ENCODE results near the gene MRC2. TPM values are rescaled to one million over a fixed set of nuclear protein-coding genes. Genes with fewer than 3 reads are reported as not detected.

Gene MRC2
- total RNA-seq, 1 experiment from 2014 or later, result 10.7 TPM

- no TSS peak for BruUV-seq (replicated peaks)
- no peaks in the 10 kb centered on the region for H3K9me3 ChIP-seq (ENCODE audit: control insufficient read depth in 1 of 2, insufficient read depth in 1 of 2, low read depth in 1 of 2, low read length in 2 of 2)
- H3K4me3 ChIP-seq (replicated peaks in 1 of 2; ENCODE audit: low read depth in 1 of 2, low read length in 2 of 2), result no peak overlapping the region
- TF ChIP-seq, protein P1, sequence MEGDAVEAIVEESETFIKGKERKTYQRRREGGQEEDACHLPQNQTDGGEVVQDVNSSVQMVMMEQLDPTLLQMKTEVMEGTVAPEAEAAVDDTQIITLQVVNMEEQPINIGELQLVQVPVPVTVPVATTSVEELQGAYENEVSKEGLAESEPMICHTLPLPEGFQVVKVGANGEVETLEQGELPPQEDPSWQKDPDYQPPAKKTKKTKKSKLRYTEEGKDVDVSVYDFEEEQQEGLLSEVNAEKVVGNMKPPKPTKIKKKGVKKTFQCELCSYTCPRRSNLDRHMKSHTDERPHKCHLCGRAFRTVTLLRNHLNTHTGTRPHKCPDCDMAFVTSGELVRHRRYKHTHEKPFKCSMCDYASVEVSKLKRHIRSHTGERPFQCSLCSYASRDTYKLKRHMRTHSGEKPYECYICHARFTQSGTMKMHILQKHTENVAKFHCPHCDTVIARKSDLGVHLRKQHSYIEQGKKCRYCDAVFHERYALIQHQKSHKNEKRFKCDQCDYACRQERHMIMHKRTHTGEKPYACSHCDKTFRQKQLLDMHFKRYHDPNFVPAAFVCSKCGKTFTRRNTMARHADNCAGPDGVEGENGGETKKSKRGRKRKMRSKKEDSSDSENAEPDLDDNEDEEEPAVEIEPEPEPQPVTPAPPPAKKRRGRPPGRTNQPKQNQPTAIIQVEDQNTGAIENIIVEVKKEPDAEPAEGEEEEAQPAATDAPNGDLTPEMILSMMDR (IDR thresholded peaks at IDR 0.05 in 2 of 3, conservative IDR thresholded peaks at IDR 0.05 in 1 of 3; ENCODE audit: borderline replicate concordance in 1 of 3, insufficient read depth in 1 of 3, low read depth in 2 of 3, low read length in 2 of 3), result peak; percentile 29 to 75 (median 69); a peak in 4 of 6 replicates
- TF ChIP-seq MAX (IDR thresholded peaks at IDR 0.05) (no peak), YY1 (IDR thresholded peaks at IDR 0.05; ENCODE audit: extremely low read depth, insufficient replicate concordance, low read depth, low read length) (peak; percentile 36), RAD21 (IDR thresholded peaks at IDR 0.05; ENCODE audit: low read depth) (peak; percentile 45)
- no peak overlapping the region for H3K27ac ChIP-seq (ENCODE audit: low read depth, low read length)
- RAD21 ChIA-PET (ENCODE audit: low non-redundant PET in 1 of 2, low total read pairs in 2 of 2, uncharacterized antibody in 2 of 2, unreplicated experiment in 2 of 2), result interaction anchor here in 1 of 2 experiments (0.7 to 0.9 kb wide), 2 partner anchors 39 to 47 kb away, joined by 3 to 4 read pairs; no protein-coding TSS in a partner anchor
- CTCF ChIA-PET, result interaction anchor here (1.0 to 2.0 kb wide), 5 partner anchors 10 to 687 kb away, joined by 3 to 13 read pairs (median 4); no protein-coding TSS in a partner anchor
- ATAC-seq, result peak; percentile 89
- no peaks in the 10 kb centered on the region for H4K20me1 ChIP-seq (ENCODE audit: insufficient read depth)
- peaks cover 10 to 34% of the 10 kb centered on the region in 2 experiments; a peak in 3 of 4 replicates for H3K4me1 ChIP-seq (ENCODE audit: control insufficient read depth in 1 of 2, insufficient read depth in 2 of 2, low read length in 2 of 2)
- peak overlapping the region; percentile 75 for H2AFZ ChIP-seq (ENCODE audit: low read depth, low read length, poor library complexity, severe bottlenecking)
- peak overlapping the region; percentile 50 for H3K4me2 ChIP-seq (ENCODE audit: low read length)
- H3K9ac ChIP-seq (ENCODE audit: low read length), result no peak overlapping the region
- intact Hi-C loops (cut with micrococcal nuclease), result no loop called here
- POLR2A ChIA-PET, result interaction anchor here (0.6 to 0.9 kb wide), 2 partner anchors 13 to 14 kb away, joined by 3 read pairs; no protein-coding TSS in a partner anchor
- H3K27me3 ChIP-seq (ENCODE audit: insufficient read depth, low read length), result no peaks in the 10 kb centered on the region
- no peaks in the 10 kb centered on the region for H3K36me3 ChIP-seq (ENCODE audit: control insufficient read depth in 1 of 2, insufficient read depth in 2 of 2, low read length in 2 of 2)
- DNase-seq (ENCODE audit: low read depth, low spot score), result no peak
- no peaks in the 10 kb centered on the region for H3K79me2 ChIP-seq (ENCODE audit: insufficient read depth, low read length)
- H3K9me2 ChIP-seq (ENCODE audit: insufficient read depth), result no peaks in the 10 kb centered on the region
These were observed 92.8 kb downstream of the MRC2 start for GRCh38 chr17:62720126-62720850.

GRCh38 chr17:62722625-62723024 lies 95.2 kb downstream of the MRC2 start:
- RAD21 ChIA-PET (ENCODE audit: low non-redundant PET in 1 of 2, low total read pairs in 2 of 2, uncharacterized antibody in 2 of 2, unreplicated experiment in 2 of 2), result no interaction called here

More at GRCh38 chr17:62722625-62723024, 95.2 kb downstream of the MRC2 start:
- peaks cover 7 to 20% of the 10 kb centered on the region in 2 experiments; a peak in 3 of 4 replicates for H3K4me1 ChIP-seq (ENCODE audit: control insufficient read depth in 1 of 2, insufficient read depth in 2 of 2, low read length in 2 of 2)
- intact Hi-C loops (cut with micrococcal nuclease), result no loop called here
- CTCF ChIA-PET, result interaction anchor here (1.0 kb wide), 1 partner anchor 241 kb away, joined by 3 read pairs; no protein-coding TSS in a partner anchor
- no peaks in the 10 kb centered on the region for H4K20me1 ChIP-seq (ENCODE audit: insufficient read depth)
- H3K27ac ChIP-seq (ENCODE audit: low read depth, low read length), result no peak overlapping the region
- no peak overlapping the region for H3K4me3 ChIP-seq (replicated peaks in 1 of 2; ENCODE audit: low read depth in 1 of 2, low read length in 2 of 2)
- H3K36me3 ChIP-seq (ENCODE audit: control insufficient read depth in 1 of 2, insufficient read depth in 2 of 2, low read length in 2 of 2), result no peaks in the 10 kb centered on the region
- H3K27me3 ChIP-seq (ENCODE audit: insufficient read depth, low read length), result no peaks in the 10 kb centered on the region
- no peaks in the 10 kb centered on the region for H3K9me3 ChIP-seq (ENCODE audit: control insufficient read depth in 1 of 2, insufficient read depth in 1 of 2, low read depth in 1 of 2, low read length in 2 of 2)
- H3K4me2 ChIP-seq (ENCODE audit: low read length), result no peak overlapping the region
- no peaks in the 10 kb centered on the region for H3K9me2 ChIP-seq (ENCODE audit: insufficient read depth)
- BruUV-seq (replicated peaks), result no TSS peak
- POLR2A ChIA-PET, result no interaction called here
- ATAC-seq, result no peak
- TF ChIP-seq EGR1 (IDR thresholded peaks at IDR 0.05; ENCODE audit: low read depth), result no peak
- no peaks in the 10 kb centered on the region for H3K79me2 ChIP-seq (ENCODE audit: insufficient read depth, low read length)
- DNase-seq (ENCODE audit: low read depth, low spot score), result no peak
- H2AFZ ChIP-seq (ENCODE audit: low read depth, low read length, poor library complexity, severe bottlenecking), result no peak overlapping the region
- no peak overlapping the region for H3K9ac ChIP-seq (ENCODE audit: low read length)
